Activated CD4-positive, CD25-positive, alpha-beta regulatory T cell treated with anti-CD3 and anti-CD28 coated beads, Interleukin-2, amount 50 U/mL, for 24 hours (primary cell): ENCODE measurements around the gene SKP2.

Experiments used
- ATAC-seq, 2 donors: fragments of 150-1000 bp; cut with Tn5 transposase; one replicate each; pipeline ENCODE4 v1.10.0; 2021; ENCODE audit warnings: mild to moderate bottlenecking in 1 of 2, moderate library complexity in 1 of 2

SKP2 gene

DNA sequence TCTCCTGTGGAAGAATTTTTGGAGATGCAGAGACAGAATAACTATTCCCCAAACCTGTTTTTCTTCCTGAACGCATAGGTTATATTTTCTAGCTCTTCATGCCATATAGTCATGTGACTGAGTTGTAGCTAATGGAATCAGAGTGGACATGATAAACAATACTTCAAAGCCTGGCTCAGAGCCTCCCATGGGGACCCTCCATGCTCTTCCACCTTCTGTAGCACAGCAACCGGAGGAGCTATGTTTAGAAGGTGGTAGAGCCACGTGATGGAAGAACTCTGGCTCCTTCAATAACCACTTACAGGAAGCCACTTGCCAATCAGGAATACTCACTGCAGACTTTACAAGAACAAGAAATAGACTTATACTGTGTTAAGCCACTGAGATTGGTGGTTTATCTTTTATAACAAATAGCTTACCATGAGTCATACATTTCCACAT lies 50.6 kb downstream of the SKP2 start:
- ATAC-seq: no peak

DNA sequence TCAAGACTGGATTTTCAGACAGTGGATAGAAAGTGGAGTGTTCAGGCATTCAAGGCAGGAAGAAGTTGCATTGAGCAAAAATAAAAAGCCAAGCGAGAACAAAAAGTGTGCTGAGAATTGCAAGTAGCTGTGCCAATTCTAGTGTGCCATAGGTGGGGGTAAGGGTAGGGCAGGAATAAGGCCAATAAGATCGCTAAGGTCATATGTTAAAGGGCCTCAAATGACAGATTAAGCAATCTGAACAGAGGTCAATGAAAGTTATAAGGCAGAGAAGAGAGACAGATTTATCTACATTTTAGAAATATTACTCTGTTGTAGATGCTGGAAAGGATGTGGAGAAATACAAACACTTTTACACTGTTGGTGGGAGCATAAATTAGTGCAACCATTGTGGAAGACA lies 53.4 kb downstream of the SKP2 start:
- no peak for ATAC-seq

DNA sequence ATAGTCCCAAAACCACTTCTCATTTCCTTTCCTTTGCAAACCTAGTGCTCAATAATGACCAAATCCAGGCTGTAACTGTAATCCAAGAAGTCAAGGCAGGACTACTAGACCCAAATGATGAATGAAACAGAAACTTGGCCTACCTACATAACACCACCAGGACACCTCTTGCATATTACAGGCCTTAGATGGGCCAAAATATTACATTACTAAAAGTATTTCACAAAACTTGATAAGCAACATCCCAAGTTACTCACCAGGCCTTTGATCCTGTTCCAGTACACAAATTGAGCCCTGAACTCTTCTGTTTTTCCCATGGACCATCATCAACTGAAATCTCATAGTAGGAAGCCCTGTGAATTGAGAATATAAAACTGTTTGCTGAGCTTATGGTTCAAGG lies 55.0 kb downstream of the SKP2 start:
- no peak for ATAC-seq

DNA sequence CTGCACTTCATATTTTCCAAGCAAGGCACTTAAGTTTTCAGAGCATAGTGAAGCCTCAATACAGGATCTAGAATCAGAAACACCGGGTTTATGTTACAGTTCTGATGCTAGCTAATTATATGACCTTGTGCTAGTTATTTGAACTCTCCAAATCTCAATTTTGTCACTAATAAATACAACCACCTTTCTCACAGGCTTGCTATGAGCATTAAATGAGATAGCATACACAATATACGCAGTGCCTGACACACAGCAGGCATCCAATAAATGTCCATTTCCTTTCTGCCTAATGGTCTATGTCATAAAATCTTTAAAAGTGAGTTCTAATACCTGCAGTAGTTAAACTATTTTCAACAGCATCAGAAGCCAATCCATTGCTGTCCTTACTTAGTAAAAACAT lies 56.9 kb downstream of the SKP2 start:
- ATAC-seq: no peak

DNA sequence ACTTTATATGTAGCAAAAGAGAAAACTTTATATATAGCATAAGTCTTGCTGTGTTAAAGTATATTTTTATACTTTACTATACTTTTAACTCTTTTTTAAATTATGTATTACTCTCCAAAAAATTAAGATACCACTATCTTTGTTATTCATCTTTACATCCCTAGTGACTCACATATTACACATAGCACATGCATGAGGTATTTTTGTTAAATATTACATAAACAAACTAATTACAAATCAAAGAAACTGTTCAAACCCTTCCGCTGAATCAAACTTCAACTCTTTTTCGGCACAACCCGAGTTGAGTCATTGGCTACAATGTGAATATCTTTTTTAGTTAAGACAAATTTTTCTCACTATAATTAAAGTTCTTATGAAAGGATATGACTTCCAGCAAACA lies 57.8 kb downstream of the SKP2 start:
- no peak for ATAC-seq

DNA sequence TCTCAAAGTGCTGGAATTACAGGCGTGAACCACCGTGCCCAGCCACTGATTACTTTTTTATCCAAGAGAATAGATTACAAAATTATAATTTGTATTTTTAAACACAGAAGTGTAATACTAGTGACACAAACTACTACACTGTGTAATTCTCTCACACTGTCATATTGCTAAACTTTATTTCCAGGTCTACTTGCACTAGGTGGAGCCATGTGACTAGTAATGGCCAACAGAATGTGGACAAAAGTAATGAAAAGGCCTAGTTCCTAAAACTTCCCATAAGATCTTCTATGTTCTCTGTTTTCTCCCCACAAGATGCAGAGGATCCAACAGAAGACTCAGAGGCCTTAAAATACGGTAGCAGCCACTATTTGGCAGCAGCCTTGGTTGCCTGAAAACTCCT lies 62.5 kb downstream of the SKP2 start:
- no peak for ATAC-seq

DNA sequence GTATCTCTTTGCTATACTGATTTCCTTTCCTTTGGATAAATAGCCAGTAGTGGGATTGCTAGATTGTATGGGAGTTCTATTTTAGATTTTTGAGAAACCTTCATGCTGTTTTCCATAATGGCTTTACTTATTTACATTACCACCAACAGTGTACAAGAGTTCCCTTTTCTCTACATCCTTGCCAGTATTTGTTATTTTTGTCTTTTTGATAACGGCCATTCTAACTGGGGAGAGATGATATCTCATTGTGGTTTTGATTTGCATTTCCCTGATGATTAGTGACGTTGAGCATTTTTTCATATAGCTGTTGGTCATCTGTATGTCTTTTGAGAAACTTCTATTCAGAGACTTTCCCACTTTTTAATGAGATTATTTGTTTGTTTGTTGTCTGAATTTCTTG lies 64.0 kb downstream of the SKP2 start:
- no peak for ATAC-seq

DNA sequence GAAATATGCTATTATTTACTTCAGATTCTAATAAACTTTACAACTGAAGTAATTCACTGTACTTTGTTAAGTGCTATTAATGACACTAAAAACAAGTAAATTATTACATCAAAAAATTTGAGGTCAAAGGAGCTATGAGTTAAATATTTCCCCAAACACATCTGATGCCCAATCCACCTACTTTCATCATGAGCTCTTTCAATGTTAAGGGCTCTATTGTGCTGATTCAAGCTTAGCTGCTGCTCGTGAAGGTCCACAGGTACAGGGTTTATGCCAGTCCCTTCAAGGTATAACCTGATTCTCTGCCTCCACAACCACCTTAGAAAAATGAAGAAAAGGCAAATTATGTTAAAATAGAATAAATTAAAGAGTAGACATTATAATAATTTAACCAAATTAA lies 65.7 kb downstream of the SKP2 start:
- no peak for ATAC-seq

DNA sequence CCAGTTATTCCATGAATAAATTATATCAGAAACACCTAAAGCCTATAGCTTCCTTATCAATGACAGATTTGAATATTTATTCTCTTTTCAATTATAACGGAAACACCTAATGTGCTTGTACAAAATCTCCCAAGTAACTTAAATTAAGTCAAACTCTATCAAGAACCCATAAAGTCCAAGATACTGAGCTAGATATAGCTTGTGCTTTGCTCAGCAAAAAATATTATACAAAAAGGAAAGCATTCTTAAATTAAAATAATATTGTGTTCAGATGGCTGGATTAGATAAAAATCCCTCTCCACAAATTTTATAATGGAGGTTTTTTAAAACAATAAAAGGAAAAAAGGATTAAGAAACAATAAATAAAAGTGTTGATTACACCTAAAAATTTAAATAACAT lies 66.1 kb downstream of the SKP2 start:
- ATAC-seq: no peak

DNA sequence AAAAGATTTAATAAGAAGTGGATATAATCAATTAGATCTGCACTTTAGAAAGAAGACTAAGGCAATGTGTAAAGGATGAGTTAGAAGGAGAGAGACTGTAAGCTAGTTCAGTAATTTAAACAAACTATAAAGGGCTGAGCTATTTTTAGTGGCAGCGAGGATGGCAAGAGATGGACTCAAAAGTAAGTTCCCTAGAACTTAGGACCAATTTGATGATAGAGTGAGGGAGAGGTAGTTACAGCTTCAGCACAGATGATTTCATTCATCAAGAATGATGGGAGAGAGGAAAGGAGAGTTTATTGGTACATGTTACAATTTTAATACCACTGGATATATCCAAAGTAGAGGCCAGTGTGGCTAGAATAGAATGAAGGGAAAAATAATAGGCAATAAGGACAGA lies 70.7 kb downstream of the SKP2 start:
- no peak for ATAC-seq

DNA sequence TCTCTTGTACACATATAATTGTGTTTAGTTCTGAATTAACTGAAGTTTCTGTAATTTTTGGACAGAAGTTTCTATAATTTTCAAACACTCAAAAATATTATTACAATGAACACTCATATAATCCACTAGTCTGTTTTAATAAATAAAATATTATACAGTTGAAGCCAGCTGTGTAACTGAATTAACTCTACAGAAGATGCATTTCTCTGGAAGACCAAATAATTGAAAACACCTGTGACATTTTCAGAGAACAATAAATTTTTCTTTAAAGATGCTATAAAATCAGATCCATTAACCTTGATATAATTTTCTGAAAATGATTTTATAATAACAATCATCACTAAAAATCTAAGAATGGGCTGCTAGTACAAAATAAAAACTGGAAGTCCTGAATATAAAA lies 75.1 kb downstream of the SKP2 start:
- no peak for ATAC-seq

DNA sequence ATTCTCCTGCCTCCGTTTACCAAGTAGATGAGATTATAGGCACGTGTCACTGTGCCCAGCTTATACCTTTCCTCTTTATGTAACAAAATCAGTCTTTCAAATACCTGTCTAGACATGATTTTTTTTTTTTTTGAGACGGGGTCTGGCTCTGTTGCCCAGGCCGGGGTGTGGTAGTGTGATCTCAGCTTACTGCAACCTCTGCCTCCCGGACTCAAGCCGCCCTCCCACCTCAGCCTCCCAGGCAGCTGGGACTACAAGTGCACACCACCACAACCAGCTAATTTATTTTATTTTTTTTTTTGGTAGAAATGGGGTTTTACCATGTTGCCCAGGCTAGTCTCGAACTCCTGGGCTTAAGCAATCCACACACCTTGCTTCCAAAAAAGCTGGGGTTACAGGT lies 76.6 kb downstream of the SKP2 start:
- no peak for ATAC-seq

DNA sequence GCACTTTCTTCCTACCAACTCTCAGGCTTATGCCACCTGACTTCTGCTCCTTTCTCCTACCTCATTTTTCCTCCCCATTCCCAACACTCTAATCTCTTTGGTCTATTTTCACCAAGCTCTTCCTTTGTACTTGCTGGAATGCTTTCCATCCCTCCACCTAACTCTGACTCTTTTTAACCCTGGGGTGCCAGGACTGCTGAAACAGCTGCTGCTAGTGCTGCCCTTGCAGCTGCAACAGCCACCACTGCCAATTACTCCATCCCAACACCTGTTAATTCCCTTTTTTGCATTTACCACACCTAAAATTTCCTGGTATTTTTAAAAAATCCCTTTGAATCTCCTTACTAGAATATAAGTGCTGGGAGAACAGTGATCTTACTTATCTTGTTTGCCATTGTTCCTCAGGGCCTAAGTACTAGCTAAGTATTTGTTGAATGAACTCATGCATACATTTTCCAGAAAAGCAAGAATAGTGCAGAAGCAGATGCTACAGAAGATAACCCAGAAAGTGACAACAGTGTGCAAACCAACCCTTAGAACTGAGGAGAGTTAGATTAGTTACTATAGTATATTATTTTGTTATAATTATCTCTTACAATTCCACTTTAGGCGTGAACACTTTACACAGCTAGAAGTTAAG lies 78.4 kb downstream of the SKP2 start:
- no peak for ATAC-seq

DNA sequence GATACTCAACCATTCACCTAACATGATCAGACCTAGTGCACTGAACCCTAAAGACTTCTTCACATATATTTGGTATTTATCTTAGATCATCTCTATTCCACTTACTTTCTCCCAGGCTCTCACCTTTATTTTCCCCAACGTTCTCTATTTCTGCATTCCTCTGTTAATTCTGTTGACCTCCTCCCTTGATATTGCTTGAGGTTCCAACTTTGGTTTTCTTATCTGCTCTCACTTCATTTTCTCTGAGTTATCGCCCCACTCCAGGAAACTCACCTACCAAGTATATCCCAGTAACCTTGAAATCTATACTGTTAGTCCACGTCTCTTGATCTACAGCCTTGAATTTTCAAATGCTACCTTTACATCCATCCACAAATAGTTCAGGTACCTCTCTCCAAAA lies 80.6 kb downstream of the SKP2 start:
- no peak for ATAC-seq
